HepG2 (cell line): ENCODE data around the gene EXOC3. TPM values are rescaled to one million over a fixed set of nuclear protein-coding genes. Genes with fewer than 3 reads are reported as not detected.

Experiments used
- ATAC-seq: fragments of 200-7000 bp; cut with Tn5 transposase; 3 replicates; pipeline ENCODE4 v1.9.1; 2020; ENCODE audit warnings: mild to moderate bottlenecking, moderate library complexity
- BruUV-seq: library from RNA; stranded (reverse); fragments of 400-500 nt; replicated peaks from 2 replicates; lab custom pipeline; 2021; lab: Mats Ljungman, UMichigan
- CTCF ChIA-PET: fragments of 300-600 bp; formaldehyde crosslinking; extraction: SDS; loops from one replicate; lab custom pipeline; 2021; ENCODE audit warnings: low total read pairs, inconsistent platforms, low intra/inter-chr PET ratio; lab: Yijun Ruan, JAX
- POLR2A ChIA-PET: fragments of 350-600 bp; sonication (Branson Sonifier 250); formaldehyde crosslinking; loops from one replicate; lab custom pipeline; 2020; ENCODE audit warnings: antibody characterized with exemption, inconsistent platforms; lab: Yijun Ruan, JAX
- DNase-seq: peaks from one replicate; pipeline ENCODE4 v3.0.0-alpha.2; 2015; ENCODE audit warnings: low spot score
- FAIRE-seq: peaks from 3 replicates; lab custom pipeline; 2011; peaks lifted over from hg19 to GRCh38; lab: Jason Lieb, UNC
- H2AFZ ChIP-seq: one replicate; pipeline ENCODE4 v1.6.1; 2011; ENCODE audit warnings: low read length, inconsistent platforms
- H3K27ac ChIP-seq: fragments of 300-600 bp; 3 replicates; pipeline ENCODE4 v1.8.0; 2011; ENCODE audit warnings: mixed run types, mild to moderate bottlenecking, mixed read lengths, low read length, inconsistent platforms; ENCODE audit not compliant: insufficient read depth; ENCODE audit errors: extremely low read length
- H3K27me3 ChIP-seq, 2 experiments: fragments of 200-600 bp in 1 of 2; 2 replicates in 1 of 2; 3 replicates in 1 of 2; pipeline versions ENCODE4 v1.6.0 to v1.8.0; 2011; ENCODE audit warnings: low read length in 2 of 2, mild to moderate bottlenecking in 2 of 2, moderate library complexity in 2 of 2, inconsistent platforms in 1 of 2; ENCODE audit not compliant: insufficient read depth in 2 of 2, control insufficient read depth in 1 of 2
- H3K36me3 ChIP-seq, 2 experiments: fragments of 200-600 bp in 1 of 2; replicated peaks in 1 of 2; 2 replicates in 1 of 2; 3 replicates in 1 of 2; pipeline versions ENCODE4 v1.5.1 to v1.8.0; 2011; ENCODE audit warnings: low read length in 2 of 2, inconsistent platforms in 1 of 2; ENCODE audit not compliant: insufficient read depth in 2 of 2, control insufficient read depth in 1 of 2
- H3K4me1 ChIP-seq: 2 replicates; pipeline ENCODE4 v1.5.1; 2012; ENCODE audit warnings: low read length, inconsistent platforms; ENCODE audit not compliant: insufficient read depth
- H3K4me2 ChIP-seq: 2 replicates; pipeline ENCODE4 v1.6.0; 2011; ENCODE audit warnings: low read depth, low read length, inconsistent platforms
- H3K4me3 ChIP-seq, 3 experiments: fragments of 200-600 bp in 1 of 3; sonication (generic), shearing (Covaris generic) in 1 of 3; replicated peaks in 1 of 3; 2 replicates each; pipeline ENCODE4 v1.5.1; 2011 to 2016; ENCODE audit warnings: low read length in 3 of 3, inconsistent platforms in 2 of 3, low read depth in 2 of 3, mild to moderate bottlenecking in 2 of 3, control low read depth in 1 of 3, mixed read lengths in 1 of 3; ENCODE audit not compliant: insufficient read depth in 1 of 3
- H3K79me2 ChIP-seq: one replicate; pipeline ENCODE4 v1.6.1; 2011; ENCODE audit warnings: low read length, inconsistent platforms; ENCODE audit not compliant: insufficient read depth
- H3K9ac ChIP-seq: 2 replicates; pipeline ENCODE4 v1.6.0; 2011; ENCODE audit warnings: mild to moderate bottlenecking, low read depth, low read length, inconsistent platforms; ENCODE audit not compliant: insufficient read depth
- H3K9me3 ChIP-seq: 2 replicates; pipeline ENCODE4 v1.5.1; 2012; ENCODE audit warnings: mild to moderate bottlenecking, low read length
- H4K20me1 ChIP-seq: 2 replicates; pipeline ENCODE4 v1.6.0; 2011; ENCODE audit warnings: inconsistent platforms, mild to moderate bottlenecking, low read length, moderate library complexity; ENCODE audit not compliant: insufficient read depth
- ATF7 ChIP-seq, 2 experiments: fragments of 450-650 bp in 1 of 2; sonication (generic) in 1 of 2; formaldehyde crosslinking in 1 of 2; IDR thresholded peaks; 2 replicates each; pipeline versions ENCODE4 v1.4.0 to v1.6.1; 2016 to 2020; ENCODE audit warnings: antibody characterized with exemption in 1 of 2, mild to moderate bottlenecking in 1 of 2, missing genetic modification reagents in 1 of 2
- BRCA1 ChIP-seq: sonication (generic); formaldehyde crosslinking; IDR thresholded peaks from 2 replicates; pipeline ENCODE4 v1.4.0; 2020; ENCODE audit warnings: missing genetic modification reagents
- EED ChIP-seq: sonication (generic); formaldehyde crosslinking; IDR thresholded peaks from 2 replicates; pipeline ENCODE4 v1.5.0; 2020; ENCODE audit warnings: mild to moderate bottlenecking, missing genetic modification reagents
- HOXD1 ChIP-seq: sonication (generic); formaldehyde crosslinking; IDR thresholded peaks from 2 replicates; pipeline ENCODE4 v1.5.0; 2020; ENCODE audit warnings: missing genetic modification reagents
- ZNF263 ChIP-seq: sonication (generic); formaldehyde crosslinking; IDR thresholded peaks from 2 replicates; pipeline ENCODE4 v1.4.0; 2020; ENCODE audit warnings: missing genetic modification reagents
- ZNF720 ChIP-seq: sonication (generic); formaldehyde crosslinking; IDR thresholded peaks from 2 replicates; pipeline ENCODE4 v1.4.0; 2020; ENCODE audit warnings: missing genetic modification reagents
- ZNF883 ChIP-seq: sonication (generic); formaldehyde crosslinking; IDR thresholded peaks from 2 replicates; pipeline ENCODE4 v1.5.1; 2020; ENCODE audit warnings: mild to moderate bottlenecking, missing genetic modification reagents; ENCODE audit errors: not compliant biosample characterization
- WGBS: methylation state at CpG from one replicate; pipeline ENCODE4 v1.1.6; 2017; ENCODE audit warnings: low lambda C conversion rate; 5-methylcytosine and 5-hydroxymethylcytosine counted together
- in situ Hi-C: cut with HindIII; loops from 2 replicates; pipeline ENCODE4 v1.10.0; 2017; ENCODE audit warnings: low pct_unique_long_range_greater_than_20kb; ENCODE audit not compliant: extremely low pct_ligation_motif_present
- intact Hi-C: fragments of 100-400 bp; cut with micrococcal nuclease; formaldehyde crosslinking; loops from one replicate; pipeline ENCODE4 v1.10.0; 2022; ENCODE audit not compliant: unreplicated experiment
- polyA plus RNA-seq, 8 experiments: library from polyadenylated mRNA; depleted of rRNA in 3 of 8; stranded (reverse) in 7 of 8; unstranded in 1 of 8; fragments of >200 nt; fragmentation: Illumina TruSeq in 4 of 8; extraction: Trizol in 4 of 8; gene quantifications; 2 replicates each; pipeline versions ENCODE4 v1.2.1 to v1.2.3, GENCODE V29; 2011 to 2016; ENCODE audit warnings: low read depth in 4 of 8, missing spikeins in 1 of 8, mixed read lengths in 1 of 8; ENCODE audit not compliant: insufficient read depth in 1 of 8
- total RNA-seq, 5 experiments: library from RNA; depleted of rRNA; stranded (reverse); fragments of >200 nt; fragmentation: Illumina TruSeq; extraction: Trizol; gene quantifications; 2 replicates each; pipeline ENCODE4 v1.2.3, GENCODE V29; 2016; ENCODE audit warnings: low read depth in 1 of 5
- TF ChIP-seq, protein P1 (sequence below): sonication (generic); formaldehyde crosslinking; IDR thresholded peaks from one replicate; pipeline ENCODE4 v1.5.1; 2020; ENCODE audit warnings: mild to moderate bottlenecking, missing genetic modification reagents; ENCODE audit errors: not compliant biosample characterization
- TF ChIP-seq, protein P2 (sequence below): IDR thresholded peaks from 2 replicates; pipeline ENCODE4 v1.6.1; 2016
- TF ChIP-seq, protein P3 (sequence below): sonication (generic); formaldehyde crosslinking; IDR thresholded peaks from 2 replicates; pipeline ENCODE4 v1.4.0; 2020; ENCODE audit warnings: missing genetic modification reagents

Gene EXOC3
- total and polyA plus RNA-seq, 2 of the 13 experiments (the other 11 are each of a cell fraction or from before 2014, with no cell fraction given) = 9.2 to 20.5 TPM

DNA sequence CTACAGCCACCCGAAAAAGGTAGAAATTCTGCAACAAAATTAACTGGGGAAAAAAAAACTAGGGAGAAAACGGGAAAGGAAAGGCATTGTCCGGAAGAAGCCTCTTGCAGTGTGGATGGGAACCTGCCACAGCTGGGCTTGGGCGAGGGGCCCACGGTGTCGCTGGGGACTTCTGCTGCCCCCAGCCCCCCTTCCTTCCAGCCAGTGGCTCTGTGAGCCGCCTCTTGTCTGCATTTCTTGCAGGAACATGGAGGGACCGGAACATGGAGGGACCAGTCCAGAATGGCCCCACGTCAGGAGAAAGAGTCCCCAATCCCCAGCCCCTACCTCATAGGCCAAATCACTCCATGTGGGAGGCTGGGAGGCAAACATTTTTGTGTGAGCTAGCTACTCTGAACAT, 36.9 kb upstream of the EXOC3 start (continued):
- TF ChIP-seq, protein P1, sequence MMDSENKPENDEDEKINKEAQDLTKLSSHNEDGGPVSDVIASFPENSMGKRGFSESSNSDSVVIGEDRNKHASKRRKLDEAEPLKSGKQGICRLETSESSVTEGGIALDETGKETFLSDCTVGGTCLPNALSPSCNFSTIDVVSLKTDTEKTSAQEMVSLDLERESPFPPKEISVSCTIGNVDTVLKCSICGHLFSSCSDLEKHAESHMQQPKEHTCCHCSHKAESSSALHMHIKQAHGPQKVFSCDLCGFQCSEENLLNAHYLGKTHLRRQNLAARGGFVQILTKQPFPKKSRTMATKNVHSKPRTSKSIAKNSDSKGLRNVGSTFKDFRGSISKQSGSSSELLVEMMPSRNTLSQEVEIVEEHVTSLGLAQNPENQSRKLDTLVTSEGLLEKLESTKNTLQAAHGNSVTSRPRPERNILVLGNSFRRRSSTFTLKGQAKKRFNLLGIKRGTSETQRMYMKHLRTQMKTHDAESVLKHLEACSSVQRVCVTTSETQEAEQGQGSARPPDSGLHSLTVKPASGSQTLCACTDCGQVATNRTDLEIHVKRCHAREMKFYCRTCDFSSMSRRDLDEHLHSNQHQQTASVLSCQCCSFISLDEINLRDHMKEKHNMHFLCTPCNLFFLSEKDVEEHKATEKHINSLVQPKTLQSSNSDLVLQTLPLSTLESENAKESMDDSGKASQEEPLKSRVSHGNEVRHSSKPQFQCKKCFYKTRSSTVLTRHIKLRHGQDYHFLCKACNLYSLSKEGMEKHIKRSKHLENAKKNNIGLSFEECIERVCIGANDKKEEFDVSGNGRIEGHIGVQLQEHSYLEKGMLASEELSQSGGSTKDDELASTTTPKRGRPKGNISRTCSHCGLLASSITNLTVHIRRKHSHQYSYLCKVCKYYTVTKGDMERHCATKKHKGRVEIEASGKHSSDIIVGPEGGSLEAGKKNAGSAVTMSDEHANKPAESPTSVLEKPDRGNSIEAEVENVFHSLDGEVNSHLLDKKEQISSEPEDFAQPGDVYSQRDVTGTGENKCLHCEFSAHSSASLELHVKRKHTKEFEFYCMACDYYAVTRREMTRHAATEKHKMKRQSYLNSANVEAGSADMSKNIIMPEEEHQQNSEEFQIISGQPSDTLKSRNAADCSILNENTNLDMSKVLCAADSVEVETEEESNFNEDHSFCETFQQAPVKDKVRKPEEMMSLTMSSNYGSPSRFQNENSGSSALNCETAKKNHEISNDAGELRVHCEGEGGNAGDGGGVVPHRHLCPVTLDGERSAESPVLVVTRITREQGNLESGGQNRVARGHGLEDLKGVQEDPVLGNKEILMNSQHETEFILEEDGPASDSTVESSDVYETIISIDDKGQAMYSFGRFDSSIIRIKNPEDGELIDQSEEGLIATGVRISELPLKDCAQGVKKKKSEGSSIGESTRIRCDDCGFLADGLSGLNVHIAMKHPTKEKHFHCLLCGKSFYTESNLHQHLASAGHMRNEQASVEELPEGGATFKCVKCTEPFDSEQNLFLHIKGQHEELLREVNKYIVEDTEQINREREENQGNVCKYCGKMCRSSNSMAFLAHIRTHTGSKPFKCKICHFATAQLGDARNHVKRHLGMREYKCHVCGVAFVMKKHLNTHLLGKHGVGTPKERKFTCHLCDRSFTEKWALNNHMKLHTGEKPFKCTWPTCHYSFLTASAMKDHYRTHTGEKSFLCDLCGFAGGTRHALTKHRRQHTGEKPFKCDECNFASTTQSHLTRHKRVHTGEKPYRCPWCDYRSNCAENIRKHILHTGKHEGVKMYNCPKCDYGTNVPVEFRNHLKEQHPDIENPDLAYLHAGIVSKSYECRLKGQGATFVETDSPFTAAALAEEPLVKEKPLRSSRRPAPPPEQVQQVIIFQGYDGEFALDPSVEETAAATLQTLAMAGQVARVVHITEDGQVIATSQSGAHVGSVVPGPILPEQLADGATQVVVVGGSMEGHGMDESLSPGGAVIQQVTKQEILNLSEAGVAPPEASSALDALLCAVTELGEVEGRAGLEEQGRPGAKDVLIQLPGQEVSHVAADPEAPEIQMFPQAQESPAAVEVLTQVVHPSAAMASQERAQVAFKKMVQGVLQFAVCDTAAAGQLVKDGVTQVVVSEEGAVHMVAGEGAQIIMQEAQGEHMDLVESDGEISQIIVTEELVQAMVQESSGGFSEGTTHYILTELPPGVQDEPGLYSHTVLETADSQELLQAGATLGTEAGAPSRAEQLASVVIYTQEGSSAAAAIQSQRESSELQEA (CRISPR knock-in tag) = no peak
- TF ChIP-seq, protein P2, sequence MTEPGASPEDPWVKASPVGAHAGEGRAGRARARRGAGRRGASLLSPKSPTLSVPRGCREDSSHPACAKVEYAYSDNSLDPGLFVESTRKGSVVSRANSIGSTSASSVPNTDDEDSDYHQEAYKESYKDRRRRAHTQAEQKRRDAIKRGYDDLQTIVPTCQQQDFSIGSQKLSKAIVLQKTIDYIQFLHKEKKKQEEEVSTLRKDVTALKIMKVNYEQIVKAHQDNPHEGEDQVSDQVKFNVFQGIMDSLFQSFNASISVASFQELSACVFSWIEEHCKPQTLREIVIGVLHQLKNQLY (CRISPR knock-in tag) = no peak
- no peak for TF ChIP-seq BRCA1 (CRISPR knock-in tag)

DNA sequence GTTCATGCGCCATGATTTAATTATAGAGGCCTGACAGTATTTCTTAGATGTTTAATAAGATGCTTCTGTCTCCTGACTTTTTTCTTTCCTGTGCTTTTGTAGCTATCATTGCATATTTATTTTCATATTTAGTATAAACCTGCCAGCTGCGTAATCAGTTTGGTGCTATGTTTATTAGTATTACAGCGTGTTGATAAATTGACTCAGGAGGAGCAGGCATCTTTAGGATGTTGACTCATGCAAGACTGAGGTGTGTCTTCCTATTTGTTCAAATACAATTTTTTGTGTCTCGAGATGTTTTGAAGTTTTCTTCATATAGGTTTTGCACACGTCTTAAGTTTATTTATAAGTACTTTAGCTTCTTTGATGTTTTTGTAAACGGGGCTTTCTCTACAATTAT, 35.9 kb upstream of the EXOC3 start:
- in situ Hi-C loops = no loop called here
- CTCF ChIA-PET = no interaction called here
- no peaks in the 10 kb centered on the region for H3K4me1 ChIP-seq
- TF ChIP-seq ZNF883 = no peak
- no peak for TF ChIP-seq HOXD1
- TF ChIP-seq ZNF720 = no peak
- no peak for TF ChIP-seq EED
- TF ChIP-seq ATF7 (IDR thresholded peaks at IDR 0.05) = no peak
- TF ChIP-seq ATF7 (CRISPR knock-in tag; IDR thresholded peaks at IDR 0.05) = no peak
- TF ChIP-seq, protein P3, sequence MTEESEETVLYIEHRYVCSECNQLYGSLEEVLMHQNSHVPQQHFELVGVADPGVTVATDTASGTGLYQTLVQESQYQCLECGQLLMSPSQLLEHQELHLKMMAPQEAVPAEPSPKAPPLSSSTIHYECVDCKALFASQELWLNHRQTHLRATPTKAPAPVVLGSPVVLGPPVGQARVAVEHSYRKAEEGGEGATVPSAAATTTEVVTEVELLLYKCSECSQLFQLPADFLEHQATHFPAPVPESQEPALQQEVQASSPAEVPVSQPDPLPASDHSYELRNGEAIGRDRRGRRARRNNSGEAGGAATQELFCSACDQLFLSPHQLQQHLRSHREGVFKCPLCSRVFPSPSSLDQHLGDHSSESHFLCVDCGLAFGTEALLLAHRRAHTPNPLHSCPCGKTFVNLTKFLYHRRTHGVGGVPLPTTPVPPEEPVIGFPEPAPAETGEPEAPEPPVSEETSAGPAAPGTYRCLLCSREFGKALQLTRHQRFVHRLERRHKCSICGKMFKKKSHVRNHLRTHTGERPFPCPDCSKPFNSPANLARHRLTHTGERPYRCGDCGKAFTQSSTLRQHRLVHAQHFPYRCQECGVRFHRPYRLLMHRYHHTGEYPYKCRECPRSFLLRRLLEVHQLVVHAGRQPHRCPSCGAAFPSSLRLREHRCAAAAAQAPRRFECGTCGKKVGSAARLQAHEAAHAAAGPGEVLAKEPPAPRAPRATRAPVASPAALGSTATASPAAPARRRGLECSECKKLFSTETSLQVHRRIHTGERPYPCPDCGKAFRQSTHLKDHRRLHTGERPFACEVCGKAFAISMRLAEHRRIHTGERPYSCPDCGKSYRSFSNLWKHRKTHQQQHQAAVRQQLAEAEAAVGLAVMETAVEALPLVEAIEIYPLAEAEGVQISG (CRISPR knock-in tag) = no peak
- TF ChIP-seq ZNF263 (CRISPR knock-in tag) = no peak

More for the DNA sequence above, 35.9 kb upstream of the EXOC3 start:
- H3K36me3 ChIP-seq = no peaks in the 10 kb centered on the region
- H3K4me2 ChIP-seq = no peak overlapping the region
- no peaks in the 10 kb centered on the region for H3K79me2 ChIP-seq
- no TSS peak for BruUV-seq
- no peak overlapping the region for H2AFZ ChIP-seq
- no peak for FAIRE-seq
- no peak for ATAC-seq
- no peaks in the 10 kb centered on the region for H3K9me3 ChIP-seq
- no peak for DNase-seq
- 65% methylated on average over 6 of the region's 6 CpGs for WGBS
- H3K9ac ChIP-seq = no peak overlapping the region
- H4K20me1 ChIP-seq = no peaks in the 10 kb centered on the region
- POLR2A ChIA-PET = no interaction called here
- no peaks in the 10 kb centered on the region for H3K27me3 ChIP-seq
- intact Hi-C loops = no loop called here
- H3K27ac ChIP-seq = no peak overlapping the region
- no peak overlapping the region for H3K4me3 ChIP-seq
